VCaP (cell line): ENCODE data around the gene SRPK2.

Experiments used
- H3K27ac ChIP-seq: fragments of 450-650 bp; 2 replicates; pipeline ENCODE4 v1.5.1; 2017
- TF ChIP-seq, protein P1 (sequence below): fragments of 450-650 bp; conservative IDR thresholded peaks from 2 replicates; pipeline ENCODE4 v1.5.1; 2017; ENCODE audit warnings: mild to moderate bottlenecking, moderate library complexity

The SRPK2 gene

GRCh38 chr7:105285118-105285874 is 103.4 kb downstream of the SRPK2 start:
- no peak overlapping the region for H3K27ac ChIP-seq
- TF ChIP-seq, protein P1, sequence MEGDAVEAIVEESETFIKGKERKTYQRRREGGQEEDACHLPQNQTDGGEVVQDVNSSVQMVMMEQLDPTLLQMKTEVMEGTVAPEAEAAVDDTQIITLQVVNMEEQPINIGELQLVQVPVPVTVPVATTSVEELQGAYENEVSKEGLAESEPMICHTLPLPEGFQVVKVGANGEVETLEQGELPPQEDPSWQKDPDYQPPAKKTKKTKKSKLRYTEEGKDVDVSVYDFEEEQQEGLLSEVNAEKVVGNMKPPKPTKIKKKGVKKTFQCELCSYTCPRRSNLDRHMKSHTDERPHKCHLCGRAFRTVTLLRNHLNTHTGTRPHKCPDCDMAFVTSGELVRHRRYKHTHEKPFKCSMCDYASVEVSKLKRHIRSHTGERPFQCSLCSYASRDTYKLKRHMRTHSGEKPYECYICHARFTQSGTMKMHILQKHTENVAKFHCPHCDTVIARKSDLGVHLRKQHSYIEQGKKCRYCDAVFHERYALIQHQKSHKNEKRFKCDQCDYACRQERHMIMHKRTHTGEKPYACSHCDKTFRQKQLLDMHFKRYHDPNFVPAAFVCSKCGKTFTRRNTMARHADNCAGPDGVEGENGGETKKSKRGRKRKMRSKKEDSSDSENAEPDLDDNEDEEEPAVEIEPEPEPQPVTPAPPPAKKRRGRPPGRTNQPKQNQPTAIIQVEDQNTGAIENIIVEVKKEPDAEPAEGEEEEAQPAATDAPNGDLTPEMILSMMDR, result no peak

GRCh38 chr7:105284014-105284413 is 104.7 kb downstream of the SRPK2 start:
- no peak overlapping the region for H3K27ac ChIP-seq
- TF ChIP-seq, protein P1, result no peak

GRCh38 chr7:105281966-105282365 is 106.8 kb downstream of the SRPK2 start:
- TF ChIP-seq, protein P1, result no peak
- H3K27ac ChIP-seq, result no peak overlapping the region

GRCh38 chr7:105279688-105280007 is 109.1 kb downstream of the SRPK2 start:
- TF ChIP-seq, protein P1, result no peak
- H3K27ac ChIP-seq, result no peak overlapping the region

GRCh38 chr7:105278973-105279687 is 109.6 kb downstream of the SRPK2 start:
- H3K27ac ChIP-seq, result no peak overlapping the region
- TF ChIP-seq, protein P1, result no peak

GRCh38 chr7:105278565-105278964 is 110.2 kb downstream of the SRPK2 start:
- no peak overlapping the region for H3K27ac ChIP-seq
- TF ChIP-seq, protein P1, result no peak

GRCh38 chr7:105277341-105277740 is 111.4 kb downstream of the SRPK2 start:
- TF ChIP-seq, protein P1, result no peak
- H3K27ac ChIP-seq, result no peak overlapping the region
